HG03565 (cell line): ENCODE data around the gene MYO18A.

Experiments
- ATAC-seq: cut with Tn5 transposase; IDR thresholded peaks from one replicate; pipeline ENCODE4 v1.9.1; 2021; ENCODE audit warnings: mild to moderate bottlenecking, moderate library complexity; ENCODE audit not compliant: unreplicated experiment

MYO18A gene

GRCh38 chr17:29084541-29085146, 95.6 kb downstream of the MYO18A start:
- no peak for ATAC-seq

GRCh38 chr17:29080965-29081364, 99.2 kb downstream of the MYO18A start:
- ATAC-seq = no peak

DNA sequence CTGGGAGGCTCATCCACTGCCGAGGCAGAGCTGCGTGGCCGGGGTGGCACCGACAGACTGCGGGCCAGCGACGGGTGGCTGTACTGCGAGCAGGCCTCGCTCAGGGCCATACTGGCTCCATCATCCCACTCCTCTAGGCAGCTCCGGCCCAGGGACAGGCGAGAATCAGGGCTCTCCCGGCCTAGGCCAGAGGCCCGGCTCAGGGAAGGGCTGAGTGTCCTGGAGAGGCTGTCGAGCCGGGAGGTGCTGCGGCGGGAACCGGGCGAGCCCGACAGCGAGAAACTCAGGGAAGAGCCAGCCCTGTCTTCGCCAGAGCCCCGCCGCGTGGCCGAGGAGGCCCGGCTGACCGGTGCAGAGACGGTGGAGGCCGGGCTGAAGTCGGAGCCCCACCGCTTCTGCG, 99.9 kb downstream of the MYO18A start:
- no peak for ATAC-seq

- ATAC-seq = no peak
Observed at GRCh38 chr17:29079887-29080286, 100.3 kb downstream of the MYO18A start.

DNA sequence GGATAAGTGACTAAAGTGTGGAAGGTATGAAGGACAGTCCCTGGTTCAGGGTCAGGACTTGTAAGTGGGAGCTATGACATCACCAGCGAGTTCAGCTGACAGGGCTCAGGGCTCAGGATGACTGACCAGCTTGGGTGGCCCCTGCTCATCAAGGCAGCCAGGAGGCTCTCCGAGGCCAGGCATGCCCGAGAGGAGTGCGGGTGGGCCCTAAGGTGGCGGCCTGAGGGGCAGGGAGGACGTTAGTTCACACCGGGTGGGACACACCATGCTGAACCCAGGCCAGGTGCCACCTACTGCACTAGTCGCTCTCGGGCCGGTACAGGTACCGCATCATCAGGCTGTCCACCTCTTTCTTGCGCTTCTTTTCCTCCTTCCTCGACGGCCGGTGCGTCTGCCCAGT, 100.8 kb downstream of the MYO18A start:
- no peak for ATAC-seq

- no peak for ATAC-seq
Observed at GRCh38 chr17:29078183-29079045, 101.8 kb downstream of the MYO18A start.

DNA sequence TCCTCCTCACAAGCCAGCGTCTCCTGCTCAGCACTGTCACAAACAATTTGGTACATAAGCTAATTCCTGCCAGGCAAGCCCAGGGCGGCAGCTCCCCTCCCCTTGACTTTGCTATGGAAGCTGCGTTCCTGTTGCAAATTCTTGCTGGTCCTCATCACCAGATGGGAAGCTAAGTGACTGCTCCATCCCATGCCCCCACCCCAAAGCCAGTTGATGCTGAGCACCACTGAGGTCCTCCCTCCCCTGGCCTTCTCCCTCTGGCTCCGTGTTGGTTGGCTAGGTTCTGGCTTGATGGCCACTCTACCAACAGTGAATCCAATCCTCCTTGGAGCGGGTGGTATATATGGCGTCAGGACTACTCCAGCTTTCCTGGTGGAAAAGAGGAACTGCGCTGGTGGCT, 102.9 kb downstream of the MYO18A start:
- no peak for ATAC-seq

DNA sequence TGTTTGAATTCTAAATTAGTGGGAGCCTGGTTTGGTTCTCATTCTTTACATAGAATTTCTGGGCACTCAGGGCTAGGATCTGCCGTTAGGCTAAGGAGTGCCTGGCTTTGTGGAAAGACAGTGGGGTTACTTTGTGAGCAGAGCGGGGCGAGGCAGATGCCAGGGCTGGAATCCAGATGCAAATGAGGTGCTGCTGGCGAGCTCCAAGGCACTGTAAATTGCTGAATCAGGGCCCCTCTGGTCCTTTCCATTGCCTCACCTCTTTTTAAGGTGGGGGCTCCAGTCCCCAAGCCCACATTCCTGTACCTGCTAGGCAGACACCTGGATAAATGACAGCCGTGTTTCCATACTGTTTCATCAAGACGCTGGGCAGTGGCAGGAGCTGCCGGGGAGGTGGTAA, 103.5 kb downstream of the MYO18A start:
- ATAC-seq = no peak

GRCh38 chr17:29076087-29076486, 104.1 kb downstream of the MYO18A start:
- no peak for ATAC-seq

GRCh38 chr17:29074488-29074887, 105.7 kb downstream of the MYO18A start:
- no peak for ATAC-seq

DNA sequence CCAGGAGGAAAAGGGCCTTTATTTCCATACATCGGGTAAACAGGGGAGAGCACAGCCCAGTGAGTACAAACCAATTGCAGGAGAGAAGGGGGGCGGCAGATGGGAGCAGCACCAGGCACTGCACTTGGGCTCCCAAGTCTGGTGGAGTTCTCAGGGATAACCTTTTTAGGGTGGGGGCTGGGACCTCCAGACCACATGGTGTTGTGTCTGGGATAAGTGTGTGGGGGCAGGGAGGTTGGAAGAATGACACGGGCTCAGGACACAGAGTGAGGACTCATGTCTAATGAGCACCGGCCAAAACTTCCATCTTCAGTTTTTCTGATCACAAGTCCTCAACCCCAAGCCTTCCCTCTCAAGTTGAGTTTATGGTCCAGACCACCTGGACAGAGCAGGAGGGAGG, 106.7 kb downstream of the MYO18A start:
- ATAC-seq = no peak

DNA sequence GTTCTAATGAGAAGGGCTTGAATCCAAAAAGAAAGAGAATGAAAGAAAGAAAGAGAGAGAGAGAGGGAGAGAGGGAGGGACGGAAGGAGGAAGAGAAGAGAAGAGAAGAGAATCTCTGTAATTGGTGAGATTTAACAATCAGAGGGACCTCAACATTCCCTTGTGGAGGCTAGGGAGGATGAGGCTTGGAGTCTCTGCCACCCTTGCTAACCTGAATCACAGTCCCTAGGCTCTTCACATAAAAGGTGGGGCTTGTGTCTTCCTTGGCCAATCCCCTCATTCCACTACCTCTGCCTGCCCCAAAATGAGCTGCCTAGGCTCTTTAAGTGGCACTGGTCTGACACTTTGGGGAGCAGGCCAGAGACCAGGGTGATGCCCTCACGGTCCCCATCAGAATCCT, 107.2 kb downstream of the MYO18A start:
- ATAC-seq = no peak

DNA sequence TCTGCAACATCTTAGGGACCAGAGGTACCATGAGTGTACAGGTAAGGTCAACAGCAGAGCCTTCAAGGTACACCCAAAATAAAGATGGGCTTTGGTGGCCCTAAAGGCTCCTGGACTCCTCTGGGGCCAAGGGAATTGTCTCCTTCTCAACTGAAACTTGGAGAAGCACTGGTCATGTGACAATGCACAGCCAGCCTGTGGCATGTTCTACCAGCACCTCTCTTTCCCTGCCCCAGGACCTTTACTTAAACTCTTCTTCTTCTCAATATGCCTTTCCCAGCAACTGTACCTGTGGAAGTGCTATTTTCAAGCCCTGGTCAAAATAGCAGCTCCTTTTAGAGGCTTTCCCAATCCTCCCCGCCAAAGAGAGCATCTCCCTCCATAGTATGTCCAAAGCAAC, 108.9 kb downstream of the MYO18A start:
- no peak for ATAC-seq

- no peak for ATAC-seq
Observed at GRCh38 chr17:29070781-29071180, 109.4 kb downstream of the MYO18A start.

GRCh38 chr17:29070308-29070707, 109.9 kb downstream of the MYO18A start:
- ATAC-seq = no peak

- no peak for ATAC-seq
Observed at GRCh38 chr17:29069526-29070041, 110.6 kb downstream of the MYO18A start.

GRCh38 chr17:29068818-29069217, 111.4 kb downstream of the MYO18A start:
- ATAC-seq = no peak

DNA sequence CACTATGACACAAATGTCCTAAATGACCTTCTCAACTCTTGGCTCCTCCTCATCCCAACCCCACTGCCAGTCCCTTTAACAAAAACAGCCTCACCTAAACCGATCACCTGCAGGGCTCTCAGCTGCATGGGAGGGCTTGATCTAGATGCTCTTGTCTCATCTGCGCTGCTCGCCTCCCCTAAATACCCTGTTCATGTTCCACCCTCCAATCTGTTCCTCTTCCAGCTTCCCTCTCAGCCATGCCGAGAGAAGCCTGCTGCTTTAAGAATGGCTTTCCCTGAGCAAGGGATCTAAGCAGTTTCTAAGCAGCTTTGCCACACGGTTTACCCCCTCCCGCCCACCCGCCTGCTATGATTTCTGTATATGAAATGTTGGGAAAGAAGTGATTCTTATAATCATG, 113.6 kb downstream of the MYO18A start:
- ATAC-seq = no peak

GRCh38 chr17:29066047-29066446, 114.2 kb downstream of the MYO18A start:
- ATAC-seq = no peak

GRCh38 chr17:29063992-29064391, 116.2 kb downstream of the MYO18A start:
- ATAC-seq = no peak

DNA sequence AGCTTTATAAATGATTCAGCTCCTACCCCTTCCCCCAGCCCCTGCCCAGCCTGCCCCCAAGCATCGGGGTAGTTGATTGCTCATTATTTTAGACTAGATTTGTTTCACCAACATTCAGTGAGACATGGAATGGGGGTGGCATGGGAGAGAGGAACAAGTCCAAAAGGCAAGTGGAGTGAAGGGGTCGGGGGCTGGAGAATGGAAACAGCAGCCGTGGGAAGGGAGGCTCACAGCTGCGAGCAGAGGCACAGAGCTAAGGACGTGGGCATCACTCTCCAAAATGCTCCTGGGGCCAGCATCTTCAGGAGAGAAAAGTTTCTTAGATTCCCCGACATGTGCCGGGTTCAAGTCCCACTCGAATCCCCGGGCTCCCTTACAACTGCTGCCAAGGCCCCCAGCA, 118.0 kb downstream of the MYO18A start:
- ATAC-seq = no peak

- ATAC-seq = no peak
Observed at GRCh38 chr17:29061036-29061435, 119.2 kb downstream of the MYO18A start.
